ENCODE measurements around the gene SLX9. TPM values are rescaled to one million over a fixed set of nuclear protein-coding genes. Genes with fewer than 3 reads are reported as not detected.

The SLX9 gene
- total RNA-seq, 1 experiment from 2014 or later, result 74.3 TPM

DNA sequence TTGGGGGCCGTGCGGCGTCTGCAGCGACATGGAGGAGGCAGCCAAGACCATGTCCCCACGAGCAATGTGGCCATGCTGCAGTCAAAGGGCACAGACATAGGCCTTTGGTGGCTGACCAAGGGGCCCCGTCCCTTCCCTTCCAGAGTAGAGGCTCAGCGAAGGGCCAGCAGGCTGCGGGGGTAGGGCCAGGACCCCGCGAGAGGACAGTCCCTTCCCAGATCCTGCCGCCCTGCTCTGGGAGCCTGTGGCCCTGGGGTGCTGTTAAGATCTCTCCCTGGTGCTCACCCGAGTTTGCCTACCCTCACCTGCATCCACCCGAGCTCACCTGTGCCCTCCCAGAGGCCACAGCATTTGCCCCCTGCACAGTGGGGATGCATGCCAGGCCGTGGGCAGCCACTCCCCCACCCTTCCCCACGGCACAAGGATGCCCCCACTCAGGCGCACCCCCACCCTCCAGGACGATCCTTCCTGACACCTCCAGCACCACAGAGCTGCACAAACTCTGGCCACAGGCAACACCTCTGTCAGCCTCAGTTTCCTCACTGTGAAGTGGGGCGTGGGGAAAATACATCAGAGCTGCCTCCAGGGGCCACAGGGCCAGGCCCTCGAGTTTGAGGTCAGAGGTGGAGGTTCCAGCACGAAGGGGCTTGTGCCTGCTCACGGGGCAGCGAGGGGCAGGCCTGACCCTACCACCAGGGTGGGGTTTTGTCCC is 34.7 kb upstream of the SLX9 start:
- H2BK12ac ChIP-seq (ENCODE audit: insufficient read length, low read depth, low read length), result no peak overlapping the region
- H3K27ac ChIP-seq (ENCODE audit: insufficient read length, low read depth, low read length), result no peak overlapping the region
- no peak overlapping the region for H4K5ac ChIP-seq (ENCODE audit: insufficient read length, low read depth, low read length)
- H3K14ac ChIP-seq (ENCODE audit: insufficient read depth, low read length), result no peak overlapping the region
- no peaks in the 10 kb centered on the region for H3K23me2 ChIP-seq (ENCODE audit: insufficient read length, low read depth, low read length, poor library complexity, severe bottlenecking)
- H2AFZ ChIP-seq (ENCODE audit: low read length), result no peak overlapping the region
- peaks cover 6% of the 10 kb centered on the region for H4K20me1 ChIP-seq (ENCODE audit: control insufficient read depth, insufficient read depth, insufficient read length)
- no peak overlapping the region for H2AK5ac ChIP-seq (ENCODE audit: insufficient read length, low read length)
- H3K4me2 ChIP-seq (ENCODE audit: insufficient read depth, insufficient read length, low read length), result no peak overlapping the region
- Mint-ChIP-seq H3K9me3 (no peaks in the 10 kb centered on the region; a peak in 3 of 5 replicates), H3K4me1 (peaks cover 0 to 12% of the 10 kb centered on the region in 2 experiments; a peak in 2 of 4 replicates), H3K27me3 (ENCODE audit: low read depth) (peaks cover 8% of the 10 kb centered on the region), H3K36me3 (ENCODE audit: insufficient read depth in 1 of 3, low read depth in 3 of 3) (no peaks in the 10 kb centered on the region), H3K4me3 (no peak overlapping the region), H3K27ac (no peak overlapping the region)
- no peak overlapping the region for H3K56ac ChIP-seq (ENCODE audit: insufficient read length, low read depth, low read length)
- H3T11ph ChIP-seq (ENCODE audit: low read length), result no peak overlapping the region
- no peaks in the 10 kb centered on the region for H3K79me2 ChIP-seq (ENCODE audit: insufficient read depth, low read length)
- no peaks in the 10 kb centered on the region for H3K4me1 ChIP-seq (ENCODE audit: insufficient read depth, low read length)
- TF ChIP-seq, protein P1, sequence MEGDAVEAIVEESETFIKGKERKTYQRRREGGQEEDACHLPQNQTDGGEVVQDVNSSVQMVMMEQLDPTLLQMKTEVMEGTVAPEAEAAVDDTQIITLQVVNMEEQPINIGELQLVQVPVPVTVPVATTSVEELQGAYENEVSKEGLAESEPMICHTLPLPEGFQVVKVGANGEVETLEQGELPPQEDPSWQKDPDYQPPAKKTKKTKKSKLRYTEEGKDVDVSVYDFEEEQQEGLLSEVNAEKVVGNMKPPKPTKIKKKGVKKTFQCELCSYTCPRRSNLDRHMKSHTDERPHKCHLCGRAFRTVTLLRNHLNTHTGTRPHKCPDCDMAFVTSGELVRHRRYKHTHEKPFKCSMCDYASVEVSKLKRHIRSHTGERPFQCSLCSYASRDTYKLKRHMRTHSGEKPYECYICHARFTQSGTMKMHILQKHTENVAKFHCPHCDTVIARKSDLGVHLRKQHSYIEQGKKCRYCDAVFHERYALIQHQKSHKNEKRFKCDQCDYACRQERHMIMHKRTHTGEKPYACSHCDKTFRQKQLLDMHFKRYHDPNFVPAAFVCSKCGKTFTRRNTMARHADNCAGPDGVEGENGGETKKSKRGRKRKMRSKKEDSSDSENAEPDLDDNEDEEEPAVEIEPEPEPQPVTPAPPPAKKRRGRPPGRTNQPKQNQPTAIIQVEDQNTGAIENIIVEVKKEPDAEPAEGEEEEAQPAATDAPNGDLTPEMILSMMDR (conservative IDR thresholded peaks at IDR 0.05), result no peak
- no peak overlapping the region for H2BK20ac ChIP-seq (ENCODE audit: low read depth, low read length, poor library complexity, severe bottlenecking)
- no peak overlapping the region for H2BK120ac ChIP-seq (ENCODE audit: low read depth, low read length, poor library complexity, severe bottlenecking)
- no peak overlapping the region for H2BK15ac ChIP-seq (ENCODE audit: low read depth, low read length)
- no peaks in the 10 kb centered on the region for H3K27me3 ChIP-seq (ENCODE audit: insufficient read depth, low read length)
- no peak overlapping the region for H3K4ac ChIP-seq (ENCODE audit: low read depth, low read length)
- no peak overlapping the region for H4K91ac ChIP-seq (ENCODE audit: insufficient read length, low read depth, low read length)
- no peak overlapping the region for H3K23ac ChIP-seq (ENCODE audit: insufficient read length, low read depth, low read length)
- no peak overlapping the region for H3K18ac ChIP-seq (ENCODE audit: insufficient read length, low read depth, low read length)
- no CpG with 5 or more reads among the region's 22 CpGs for WGBS (ENCODE audit: extremely low coverage, insufficient read length, low lambda C conversion rate)
- H3K9me3 ChIP-seq (ENCODE audit: control insufficient read depth, low read depth, low read length), result no peaks in the 10 kb centered on the region
- no peak for DNase-seq
- no peak overlapping the region for H2BK5ac ChIP-seq (ENCODE audit: insufficient read length, low read length)
- H3K9ac ChIP-seq (ENCODE audit: extremely low read depth, insufficient read length, low read length), result no peak overlapping the region
- H3K79me1 ChIP-seq (ENCODE audit: insufficient read depth, low read depth, low read length, poor library complexity, severe bottlenecking), result no peaks in the 10 kb centered on the region
- no peak overlapping the region for H4K8ac ChIP-seq (replicated peaks; ENCODE audit: insufficient read length, low read depth, low read length)
